Uterus (tissue), 4 donors: Measurements from ENCODE around the gene DIO3. TPM values are rescaled to one million over a fixed set of nuclear protein-coding genes. Genes with fewer than 3 reads are reported as not detected.

Experiments used
- DNase-seq, 2 donors: peaks; one replicate each; pipeline ENCODE4 v3.0.0-alpha.2; 2019 to 2020
- H3K27ac ChIP-seq, 2 donors: fragments of 200-600 bp; sonication (generic); 1 replicate in 1 of 2; 2 replicates in 1 of 2; pipeline ENCODE4 v1.5.1; 2016 to 2018
- H3K27me3 ChIP-seq, 2 donors: fragments of 200-600 bp; sonication (generic); one replicate each; pipeline ENCODE4 v1.5.1; 2018 to 2019; ENCODE audit warnings: control low read depth in 1 of 2
- H3K36me3 ChIP-seq, 2 donors: fragments of 200-600 bp; sonication (generic); one replicate each; pipeline ENCODE4 v1.5.1; 2019; ENCODE audit warnings: control low read depth in 1 of 2
- H3K4me1 ChIP-seq, 2 donors: fragments of 200-600 bp; sonication (generic); one replicate each; pipeline ENCODE4 v1.5.1; 2018 to 2019; ENCODE audit warnings: control low read depth in 1 of 2
- H3K4me3 ChIP-seq, 2 donors: fragments of 200-600 bp; sonication (generic); 1 replicate in 1 of 2; 2 replicates in 1 of 2; pipeline ENCODE4 v1.5.1; 2018 to 2019; ENCODE audit warnings: mild to moderate bottlenecking in 1 of 2
- H3K9me3 ChIP-seq, 2 donors: fragments of 200-600 bp; sonication (generic); one replicate each; pipeline ENCODE4 v1.5.1; 2019; ENCODE audit warnings: control low read depth in 1 of 2
- POLR2A ChIP-seq, 2 donors: fragments of 450-650 bp; IDR thresholded peaks; one replicate each; pipeline ENCODE4 v1.6.1; 2016; ENCODE audit warnings: antibody characterized with exemption in 2 of 2, mild to moderate bottlenecking in 1 of 2, moderate library complexity in 1 of 2
- intact Hi-C: fragments of 100-400 bp; cut with DNase I; formaldehyde crosslinking; loops from one replicate; pipeline ENCODE4 v1.15.1; 2023; ENCODE audit warnings: low total_unique reads
- total RNA-seq, 4 donors: library from RNA; depleted of rRNA in 3 of 4; stranded (reverse); fragments of >200 nt in 3 of 4; gene quantifications; one replicate each; pipeline versions ENCODE4 v1.1.0 to v1.2.4, GENCODE V29; 2014 to 2023
- TF ChIP-seq, protein P1 (sequence below), 4 experiments: fragments of 200-600 bp in 2 of 4; fragments of 450-650 bp in 2 of 4; sonication (generic) in 2 of 4; IDR thresholded peaks; one replicate each; pipeline ENCODE4 v1.5.1; 2016 to 2019; ENCODE audit warnings: antibody characterized with exemption in 4 of 4, mild to moderate bottlenecking in 2 of 4, moderate library complexity in 1 of 4
- donor health status: DM: yes; HTN: yes; CAD: no.

DIO3 gene
- total RNA-seq, 4 donors from 2014 or later = 0.26 to 9.0 (median 5.5) TPM

DNA sequence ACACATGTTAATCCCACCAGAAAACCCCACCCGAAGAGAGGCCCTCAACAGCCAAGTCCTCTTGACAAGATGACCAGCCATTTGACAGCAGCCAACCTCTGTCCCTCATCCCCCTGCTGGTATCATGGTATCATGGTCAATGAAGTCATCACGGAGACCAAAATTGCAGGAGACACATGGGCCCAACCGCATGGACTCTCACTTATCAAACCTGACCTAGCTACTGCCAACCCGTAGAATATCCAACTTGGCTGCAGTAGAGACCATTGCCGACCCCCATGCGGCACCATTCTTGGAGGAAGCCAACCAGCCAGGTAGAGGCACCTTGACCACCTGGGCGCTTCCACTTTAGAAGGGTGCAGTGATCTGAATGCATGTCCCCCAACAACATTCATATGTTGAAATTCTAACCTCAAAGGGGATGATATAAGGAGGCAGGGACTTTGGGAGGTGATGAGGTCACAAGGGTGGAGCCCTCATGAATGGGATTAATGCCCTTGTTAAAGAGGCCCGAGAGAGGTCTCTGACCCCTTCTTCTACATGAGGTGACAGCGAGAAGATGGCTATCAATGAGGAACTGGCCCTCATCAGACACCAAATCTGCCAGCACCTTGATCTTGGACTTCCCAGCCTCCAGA is 33.3 kb downstream of the DIO3 start:
- Histone ChIP-seq H3K4me3 (no peak overlapping the region), H3K9me3 (no peaks in the 10 kb centered on the region), H3K27me3 (no peaks in the 10 kb centered on the region), H3K36me3 (no peaks in the 10 kb centered on the region), H3K4me1 (no peaks in the 10 kb centered on the region), H3K27ac (no peak overlapping the region)
- DNase-seq = no peak
- intact Hi-C loops = no loop called here
- TF ChIP-seq, protein P1, sequence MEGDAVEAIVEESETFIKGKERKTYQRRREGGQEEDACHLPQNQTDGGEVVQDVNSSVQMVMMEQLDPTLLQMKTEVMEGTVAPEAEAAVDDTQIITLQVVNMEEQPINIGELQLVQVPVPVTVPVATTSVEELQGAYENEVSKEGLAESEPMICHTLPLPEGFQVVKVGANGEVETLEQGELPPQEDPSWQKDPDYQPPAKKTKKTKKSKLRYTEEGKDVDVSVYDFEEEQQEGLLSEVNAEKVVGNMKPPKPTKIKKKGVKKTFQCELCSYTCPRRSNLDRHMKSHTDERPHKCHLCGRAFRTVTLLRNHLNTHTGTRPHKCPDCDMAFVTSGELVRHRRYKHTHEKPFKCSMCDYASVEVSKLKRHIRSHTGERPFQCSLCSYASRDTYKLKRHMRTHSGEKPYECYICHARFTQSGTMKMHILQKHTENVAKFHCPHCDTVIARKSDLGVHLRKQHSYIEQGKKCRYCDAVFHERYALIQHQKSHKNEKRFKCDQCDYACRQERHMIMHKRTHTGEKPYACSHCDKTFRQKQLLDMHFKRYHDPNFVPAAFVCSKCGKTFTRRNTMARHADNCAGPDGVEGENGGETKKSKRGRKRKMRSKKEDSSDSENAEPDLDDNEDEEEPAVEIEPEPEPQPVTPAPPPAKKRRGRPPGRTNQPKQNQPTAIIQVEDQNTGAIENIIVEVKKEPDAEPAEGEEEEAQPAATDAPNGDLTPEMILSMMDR (IDR thresholded peaks at IDR 0.05) = no peak
- TF ChIP-seq POLR2A (IDR thresholded peaks at IDR 0.05) = no peak

DNA sequence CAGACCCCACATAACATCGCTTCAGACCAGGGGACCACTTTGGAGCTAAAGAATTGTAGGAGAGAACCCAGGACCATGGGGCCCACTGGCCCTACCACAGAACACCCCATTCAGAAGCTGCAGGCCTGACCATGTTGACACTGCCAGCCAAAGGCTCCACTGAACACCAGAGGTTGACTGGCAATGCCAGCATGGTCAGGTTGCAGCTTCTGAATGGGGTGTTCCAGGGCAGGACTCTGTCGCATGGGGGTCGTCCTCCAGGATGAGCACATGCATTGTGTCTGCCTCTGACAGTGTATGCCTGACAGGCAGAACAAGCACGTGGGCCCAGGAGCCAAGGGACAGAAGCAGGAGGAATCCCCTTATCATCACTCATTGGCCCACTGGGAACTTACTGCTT is 34.1 kb downstream of the DIO3 start:
- Histone ChIP-seq H3K4me3 (no peak overlapping the region), H3K4me1 (no peaks in the 10 kb centered on the region), H3K9me3 (no peaks in the 10 kb centered on the region), H3K27ac (no peak overlapping the region), H3K36me3 (no peaks in the 10 kb centered on the region), H3K27me3 (no peaks in the 10 kb centered on the region)
- TF ChIP-seq, protein P1 (IDR thresholded peaks at IDR 0.05) = no peak
- no peak for TF ChIP-seq POLR2A (IDR thresholded peaks at IDR 0.05)
- intact Hi-C loops = no loop called here
- no peak for DNase-seq

DNA sequence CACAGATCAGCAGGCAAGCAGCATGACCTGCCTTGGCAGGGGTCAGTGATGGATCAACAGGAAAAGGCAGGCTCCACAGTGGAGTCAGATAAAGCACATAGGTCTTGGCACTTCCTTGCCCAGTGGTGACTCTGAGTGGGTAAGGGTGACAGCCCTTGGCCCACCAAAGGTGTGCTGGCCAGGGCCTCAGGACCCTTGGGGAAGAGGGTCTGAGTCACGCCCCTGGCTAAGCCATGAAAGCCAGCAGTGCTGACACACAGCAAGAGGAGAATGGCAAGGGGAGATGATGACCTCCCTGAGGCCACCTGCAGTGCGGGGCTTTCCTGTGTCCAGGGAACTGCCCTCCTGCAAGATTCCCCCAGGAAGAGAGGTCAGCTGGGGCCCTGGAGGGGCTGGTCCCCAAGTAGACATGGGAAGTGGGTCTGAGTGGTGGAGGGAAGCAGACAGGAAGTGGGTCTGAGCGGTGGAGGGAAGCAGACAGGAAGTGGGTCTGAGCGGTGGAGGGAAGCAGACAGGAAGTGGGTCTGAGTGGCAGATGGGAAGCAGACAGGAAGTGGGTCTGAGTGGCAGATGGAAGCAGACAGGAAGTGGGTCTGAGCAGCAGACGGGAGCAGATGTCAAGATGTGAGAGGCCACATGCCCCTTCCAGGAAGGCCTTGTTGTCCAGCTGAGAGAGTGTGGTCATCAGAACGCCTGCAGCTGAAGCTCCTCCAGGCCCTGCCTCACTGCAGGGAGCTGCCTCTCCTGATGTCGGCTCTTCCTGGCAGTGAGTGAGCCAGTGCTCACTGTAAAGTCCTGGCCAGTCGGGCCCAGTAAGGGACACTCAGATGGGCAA is 34.8 kb downstream of the DIO3 start:
- TF ChIP-seq, protein P1 (IDR thresholded peaks at IDR 0.05) = no peak
- TF ChIP-seq POLR2A (IDR thresholded peaks at IDR 0.05) = no peak
- Histone ChIP-seq H3K4me1 (no peaks in the 10 kb centered on the region), H3K9me3 (no peaks in the 10 kb centered on the region), H3K27me3 (no peaks in the 10 kb centered on the region), H3K27ac (no peak overlapping the region), H3K36me3 (no peaks in the 10 kb centered on the region), H3K4me3 (no peak overlapping the region)
- intact Hi-C loops = no loop called here
- no peak for DNase-seq

DNA sequence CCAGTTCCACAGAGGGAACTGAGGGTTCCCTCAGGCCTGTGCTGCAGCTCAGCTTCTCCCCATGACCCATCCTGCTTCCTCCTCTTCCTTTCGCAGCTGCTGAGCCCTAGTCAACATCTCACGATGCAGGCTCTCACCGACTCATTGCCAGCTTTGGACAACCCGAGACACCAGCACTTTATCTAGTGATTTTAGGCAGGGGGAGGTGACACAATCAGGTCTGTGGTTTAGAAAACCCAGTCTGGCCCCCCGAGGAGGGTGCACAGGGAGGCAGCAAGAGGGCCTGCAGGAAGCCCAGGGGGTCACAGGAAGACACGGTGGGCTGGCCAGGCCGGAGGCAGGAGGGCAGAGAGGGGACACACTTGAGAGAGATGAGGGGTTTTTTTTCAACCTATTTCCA is 35.4 kb downstream of the DIO3 start:
- intact Hi-C loops = no loop called here
- no peak overlapping the region for H3K4me3 ChIP-seq
- no peak for DNase-seq

More for the DNA sequence above, 35.4 kb downstream of the DIO3 start:
- no peaks in the 10 kb centered on the region for H3K27me3 ChIP-seq
- H3K36me3 ChIP-seq = no peaks in the 10 kb centered on the region
- H3K9me3 ChIP-seq = no peaks in the 10 kb centered on the region
- no peaks in the 10 kb centered on the region for H3K4me1 ChIP-seq
- TF ChIP-seq POLR2A (IDR thresholded peaks at IDR 0.05) = no peak
- TF ChIP-seq, protein P1 (IDR thresholded peaks at IDR 0.05) = no peak
- H3K27ac ChIP-seq = no peak overlapping the region
